DOHH2 (cell line): ENCODE measurements around the gene OSBPL3.

Experiments used
- EZH2phosphoT487 ChIP-seq: fragments of 200-600 bp; sonication (generic); IDR thresholded peaks from 2 replicates; pipeline ENCODE4 v1.6.1; 2017; ENCODE audit warnings: borderline replicate concordance, mild to moderate bottlenecking, antibody characterized with exemption, low read length, moderate library complexity, mixed read lengths
- TF ChIP-seq, protein P1 (sequence below): fragments of 200-600 bp; sonication (generic); IDR thresholded peaks from one replicate; pipeline ENCODE4 v1.5.1; 2014; ENCODE audit warnings: antibody characterized with exemption, mild to moderate bottlenecking, low read depth, low read length; ENCODE audit not compliant: poor library complexity, severe bottlenecking

DNA sequence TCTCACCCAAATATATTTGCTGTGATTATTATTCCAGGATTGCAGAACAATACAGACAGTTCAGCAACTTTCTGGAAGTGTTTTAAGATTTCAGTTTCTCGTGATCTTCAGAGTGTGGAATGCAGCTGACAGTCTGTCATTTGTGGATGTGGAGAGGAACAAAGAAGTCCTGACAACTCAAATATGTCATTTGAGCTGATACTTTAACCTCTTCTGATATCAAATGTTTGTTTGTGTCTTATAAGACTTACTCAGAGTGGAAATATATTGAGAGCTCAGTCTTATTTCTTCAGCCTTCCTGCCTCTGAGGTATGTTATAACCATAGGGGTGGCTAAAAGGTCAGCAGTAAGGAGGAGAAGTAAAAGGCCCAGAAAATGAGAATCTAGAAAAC lies 96.4 kb downstream of the OSBPL3 start:
- TF ChIP-seq, protein P1, sequence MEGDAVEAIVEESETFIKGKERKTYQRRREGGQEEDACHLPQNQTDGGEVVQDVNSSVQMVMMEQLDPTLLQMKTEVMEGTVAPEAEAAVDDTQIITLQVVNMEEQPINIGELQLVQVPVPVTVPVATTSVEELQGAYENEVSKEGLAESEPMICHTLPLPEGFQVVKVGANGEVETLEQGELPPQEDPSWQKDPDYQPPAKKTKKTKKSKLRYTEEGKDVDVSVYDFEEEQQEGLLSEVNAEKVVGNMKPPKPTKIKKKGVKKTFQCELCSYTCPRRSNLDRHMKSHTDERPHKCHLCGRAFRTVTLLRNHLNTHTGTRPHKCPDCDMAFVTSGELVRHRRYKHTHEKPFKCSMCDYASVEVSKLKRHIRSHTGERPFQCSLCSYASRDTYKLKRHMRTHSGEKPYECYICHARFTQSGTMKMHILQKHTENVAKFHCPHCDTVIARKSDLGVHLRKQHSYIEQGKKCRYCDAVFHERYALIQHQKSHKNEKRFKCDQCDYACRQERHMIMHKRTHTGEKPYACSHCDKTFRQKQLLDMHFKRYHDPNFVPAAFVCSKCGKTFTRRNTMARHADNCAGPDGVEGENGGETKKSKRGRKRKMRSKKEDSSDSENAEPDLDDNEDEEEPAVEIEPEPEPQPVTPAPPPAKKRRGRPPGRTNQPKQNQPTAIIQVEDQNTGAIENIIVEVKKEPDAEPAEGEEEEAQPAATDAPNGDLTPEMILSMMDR = no peak
- TF ChIP-seq EZH2phosphoT487 = no peak
